OCI-LY7 (cell line): ENCODE measurements around the gene ITPA. TPM values are rescaled to one million over a fixed set of nuclear protein-coding genes. Genes with fewer than 3 reads are reported as not detected.
"Not testable (repeated sequence)": the region's sequence is repeated elsewhere in the genome, so short reads cannot be mapped to it uniquely, and the experiment has no call there.

Experiments used
- BruUV-seq: library from RNA; stranded (reverse); fragments of 400-500 nt; replicated peaks from 2 replicates; lab custom pipeline; 2021; lab: Mats Ljungman, UMichigan
- CTCF ChIA-PET: fragments of 300-600 bp; sonication (Branson Sonifier 250); formaldehyde crosslinking; loops from one replicate; lab custom pipeline; 2022; ENCODE audit warnings: antibody characterized with exemption; ENCODE audit not compliant: unreplicated experiment; lab: Charles Lee
- POLR2A ChIA-PET: fragments of 300-600 bp; sonication (Branson Sonifier 250); formaldehyde crosslinking; loops from one replicate; lab custom pipeline; 2022; ENCODE audit warnings: antibody characterized with exemption; lab: Charles Lee
- DNase-seq: peaks from one replicate; pipeline ENCODE4 v3.0.0-alpha.2; 2015; ENCODE audit warnings: low spot score
- H2AFZ ChIP-seq: fragments of 200-600 bp; sonication (generic), shearing (Covaris generic); 2 replicates; pipeline ENCODE4 v1.6.1; 2014; ENCODE audit warnings: mild to moderate bottlenecking, antibody characterized with exemption, low read length, moderate library complexity
- H3K27ac ChIP-seq: fragments of 200-600 bp; sonication (generic); 2 replicates; pipeline ENCODE4 v1.5.1; 2014; ENCODE audit warnings: mixed run types, low read depth, mild to moderate bottlenecking, moderate library complexity, low read length, inconsistent platforms; ENCODE audit not compliant: poor library complexity, severe bottlenecking
- H3K36me3 ChIP-seq: fragments of 200-600 bp; sonication (generic); 2 replicates; pipeline ENCODE4 v1.6.1; 2014; ENCODE audit warnings: mild to moderate bottlenecking, antibody characterized with exemption, low read length, moderate library complexity, mixed read lengths; ENCODE audit not compliant: insufficient read depth
- H3K4me1 ChIP-seq: fragments of 200-600 bp; sonication (generic); 2 replicates; pipeline ENCODE4 v1.5.1; 2014; ENCODE audit warnings: mild to moderate bottlenecking, low read length; ENCODE audit not compliant: insufficient read depth, poor library complexity, severe bottlenecking
- H3K4me2 ChIP-seq: fragments of 200-600 bp; sonication (generic); 2 replicates; pipeline ENCODE4 v1.6.1; 2014; ENCODE audit warnings: mild to moderate bottlenecking, low read length
- H3K4me3 ChIP-seq: fragments of 200-600 bp; sonication (generic); 2 replicates; pipeline ENCODE4 v1.5.1; 2014; ENCODE audit warnings: mild to moderate bottlenecking, low read depth, low read length; ENCODE audit not compliant: poor library complexity, severe bottlenecking
- H3K79me2 ChIP-seq: fragments of 200-600 bp; sonication (generic); 2 replicates; pipeline ENCODE4 v1.6.1; 2016; ENCODE audit warnings: low read depth, mild to moderate bottlenecking, low read length, moderate library complexity, mixed read lengths; ENCODE audit not compliant: insufficient read depth
- H3K9me2 ChIP-seq: fragments of 200-600 bp; sonication (generic); 2 replicates; pipeline ENCODE4 v1.6.1; 2016; ENCODE audit warnings: mild to moderate bottlenecking, low read length, mixed read lengths; ENCODE audit not compliant: insufficient read depth
- H3K9me3 ChIP-seq: fragments of 200-600 bp; sonication (generic); 2 replicates; pipeline ENCODE4 v1.6.1; 2014; ENCODE audit warnings: mild to moderate bottlenecking, mixed run types, low read length, mixed read lengths
- H4K20me1 ChIP-seq: fragments of 200-600 bp; sonication (generic); 2 replicates; pipeline ENCODE4 v1.6.1; 2014; ENCODE audit warnings: mild to moderate bottlenecking, antibody characterized with exemption, low read length, moderate library complexity, mixed read lengths; ENCODE audit not compliant: insufficient read depth
- EZH2phosphoT487 ChIP-seq: fragments of 200-600 bp; sonication (generic); IDR thresholded peaks from 2 replicates; pipeline ENCODE4 v1.6.1; 2018; ENCODE audit warnings: low read depth, borderline replicate concordance, mild to moderate bottlenecking, mixed run types, antibody characterized with exemption, low read length, moderate library complexity, mixed read lengths
- intact Hi-C: fragments of 100-400 bp; cut with micrococcal nuclease; formaldehyde crosslinking; loops from one replicate; pipeline ENCODE4 v1.10.0; 2022; ENCODE audit not compliant: unreplicated experiment
- total RNA-seq, 2 experiments: library from RNA; depleted of rRNA in 1 of 2; stranded (reverse); fragments of >200 nt in 1 of 2; shearing (Covaris generic) in 1 of 2; gene quantifications; 2 replicates each; pipeline ENCODE4 v1.2.3, GENCODE V29; 2014 to 2022
- TF ChIP-seq, protein P1 (sequence below): fragments of 200-600 bp; sonication (generic); conservative IDR thresholded peaks from 2 replicates; pipeline ENCODE4 v1.5.1; 2014; ENCODE audit warnings: mild to moderate bottlenecking, antibody characterized with exemption, low read length, moderate library complexity, mixed read lengths

The ITPA gene
- total RNA-seq, 2 experiments from 2014 or later, result 58.0 to 62.4 TPM

DNA sequence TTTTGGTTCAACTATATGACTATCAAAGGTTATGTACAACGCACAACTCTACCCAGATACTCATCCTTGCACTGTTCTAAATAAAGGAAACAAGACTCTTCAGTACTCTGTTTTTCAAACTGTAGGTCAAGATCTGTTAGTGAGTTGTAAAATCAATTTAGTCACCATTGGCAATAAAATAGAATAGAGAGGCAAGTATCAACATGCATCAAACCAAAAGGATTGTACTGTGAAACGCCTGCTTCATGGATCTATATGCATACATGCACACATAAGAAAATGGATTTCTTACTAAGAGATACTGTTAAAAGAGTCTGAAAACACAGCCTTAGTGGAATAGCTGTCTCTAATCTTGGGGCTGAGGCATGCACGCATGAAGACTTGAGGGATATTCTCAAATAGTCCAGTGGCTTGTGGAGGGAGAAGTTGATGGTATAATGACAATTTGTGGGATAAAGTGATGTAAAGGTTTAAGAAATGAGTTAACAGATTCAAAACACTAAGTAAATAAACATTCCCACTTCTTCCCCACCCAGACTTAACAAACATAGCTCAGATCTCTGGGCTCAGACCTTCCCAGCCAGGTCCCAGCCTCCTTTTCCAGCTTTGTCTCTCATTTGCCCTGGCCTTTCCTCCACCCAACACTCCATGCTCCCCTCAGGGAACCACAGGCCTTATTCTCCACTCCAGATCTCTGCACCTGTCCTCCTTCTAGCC, 25.2 kb upstream of the ITPA start:
- no peak overlapping the region for H3K4me3 ChIP-seq
- no peaks in the 10 kb centered on the region for H3K9me3 ChIP-seq
- no peak for TF ChIP-seq EZH2phosphoT487
- TF ChIP-seq, protein P1, sequence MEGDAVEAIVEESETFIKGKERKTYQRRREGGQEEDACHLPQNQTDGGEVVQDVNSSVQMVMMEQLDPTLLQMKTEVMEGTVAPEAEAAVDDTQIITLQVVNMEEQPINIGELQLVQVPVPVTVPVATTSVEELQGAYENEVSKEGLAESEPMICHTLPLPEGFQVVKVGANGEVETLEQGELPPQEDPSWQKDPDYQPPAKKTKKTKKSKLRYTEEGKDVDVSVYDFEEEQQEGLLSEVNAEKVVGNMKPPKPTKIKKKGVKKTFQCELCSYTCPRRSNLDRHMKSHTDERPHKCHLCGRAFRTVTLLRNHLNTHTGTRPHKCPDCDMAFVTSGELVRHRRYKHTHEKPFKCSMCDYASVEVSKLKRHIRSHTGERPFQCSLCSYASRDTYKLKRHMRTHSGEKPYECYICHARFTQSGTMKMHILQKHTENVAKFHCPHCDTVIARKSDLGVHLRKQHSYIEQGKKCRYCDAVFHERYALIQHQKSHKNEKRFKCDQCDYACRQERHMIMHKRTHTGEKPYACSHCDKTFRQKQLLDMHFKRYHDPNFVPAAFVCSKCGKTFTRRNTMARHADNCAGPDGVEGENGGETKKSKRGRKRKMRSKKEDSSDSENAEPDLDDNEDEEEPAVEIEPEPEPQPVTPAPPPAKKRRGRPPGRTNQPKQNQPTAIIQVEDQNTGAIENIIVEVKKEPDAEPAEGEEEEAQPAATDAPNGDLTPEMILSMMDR, result no peak
- CTCF ChIA-PET, result no interaction called here
- intact Hi-C loops, result no loop called here
- no peaks in the 10 kb centered on the region for H3K9me2 ChIP-seq
- POLR2A ChIA-PET, result interaction anchor here (1.1 kb wide), 2 partner anchors 19 to 98 kb away, joined by 3 read pairs; no protein-coding TSS in a partner anchor
- no peaks in the 10 kb centered on the region for H3K4me1 ChIP-seq
- no peaks in the 10 kb centered on the region for H4K20me1 ChIP-seq
- no peak overlapping the region for H2AFZ ChIP-seq
- BruUV-seq, result TSS peak; percentile 34
- H3K36me3 ChIP-seq, result no peaks in the 10 kb centered on the region
- no peak overlapping the region for H3K4me2 ChIP-seq
- H3K79me2 ChIP-seq, result no peaks in the 10 kb centered on the region
- DNase-seq, result no peak
- H3K27ac ChIP-seq, result no peak overlapping the region

DNA sequence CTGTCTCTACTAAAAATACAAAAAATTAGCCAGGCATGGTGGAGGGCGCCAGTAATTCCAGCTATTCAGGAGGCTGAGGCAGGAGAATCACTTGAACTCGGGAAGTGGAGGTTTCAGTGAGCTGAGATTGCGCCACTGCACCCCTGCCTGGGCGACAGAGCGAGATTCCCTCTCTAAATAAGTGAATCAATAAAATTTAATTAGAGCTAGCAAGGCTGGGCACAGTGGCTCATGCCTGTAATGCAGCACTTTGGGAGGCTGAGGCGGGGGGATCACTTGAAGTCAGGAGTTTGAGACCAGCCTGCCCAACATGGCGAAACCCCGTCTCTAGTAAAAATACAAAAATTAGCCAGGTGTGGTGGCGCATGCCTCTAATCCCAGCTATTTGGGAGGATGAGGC, 21.4 kb upstream of the ITPA start:
- POLR2A ChIA-PET, H3K4me1 ChIP-seq, H3K79me2 ChIP-seq, H3K4me2 ChIP-seq, H3K27ac ChIP-seq, H3K9me2 ChIP-seq, DNase-seq, H3K4me3 ChIP-seq, BruUV-seq, H4K20me1 ChIP-seq, H3K9me3 ChIP-seq, H2AFZ ChIP-seq, intact Hi-C loops, CTCF ChIA-PET: not testable (repeated sequence)
- peaks cover 27% of the 10 kb centered on the region; the same call in 1 of the 2 replicates for H3K36me3 ChIP-seq

GRCh38 chr20:3188823-3189413, 20.4 kb upstream of the ITPA start:
- Histone ChIP-seq H3K9me3 (no peaks in the 10 kb centered on the region), H3K9me2 (no peaks in the 10 kb centered on the region), H3K79me2 (no peaks in the 10 kb centered on the region), H2AFZ (no peak overlapping the region), H3K4me3 (no peak overlapping the region), H3K27ac (no peak overlapping the region), H3K4me2 (no peak overlapping the region), H3K4me1 (no peaks in the 10 kb centered on the region), H4K20me1 (no peaks in the 10 kb centered on the region), H3K36me3 (peaks cover 32% of the 10 kb centered on the region; the same call in 1 of the 2 replicates)
- ChIA-PET CTCF (no interaction called here), POLR2A (no interaction called here)
- intact Hi-C loops, result no loop called here
- BruUV-seq, result TSS peak; percentile 54
- TF ChIP-seq EZH2phosphoT487, result no peak
- TF ChIP-seq, protein P1, result no peak
- DNase-seq, result no peak
